Measurements from ENCODE around the gene SAMD4B.
"Not testable (repeated sequence)": the region's sequence is repeated elsewhere in the genome, so short reads cannot be mapped to it uniquely, and the experiment has no call there.

The SAMD4B gene

GRCh38 chr19:39329948-39330347 lies 12.3 kb upstream of the SAMD4B start:
- no peak for ATAC-seq (ENCODE audit: low read depth)
- no peak overlapping the region for H3K27ac ChIP-seq (ENCODE audit: poor library complexity, severe bottlenecking)

GRCh38 chr19:39332293-39332692 lies 9.9 kb upstream of the SAMD4B start:
- no peak for TF ChIP-seq CTCF (IDR thresholded peaks at IDR 0.05; ENCODE audit: poor library complexity, severe bottlenecking)
- no peak for DNase-seq (ENCODE audit: low spot score)
- Histone ChIP-seq H3K4me3 (ENCODE audit: severe bottlenecking) (no peak overlapping the region), H3K27ac (ENCODE audit: poor library complexity, severe bottlenecking) (no peak overlapping the region), H3K27me3 (ENCODE audit: insufficient read depth, poor library complexity, severe bottlenecking) (no peaks in the 10 kb centered on the region), H3K36me3 (ENCODE audit: low read depth) (no peaks in the 10 kb centered on the region), H3K9me3 (ENCODE audit: severe bottlenecking) (no peaks in the 10 kb centered on the region), H3K4me1 (ENCODE audit: insufficient read depth, poor library complexity, severe bottlenecking) (no peaks in the 10 kb centered on the region)
- no peak for ATAC-seq (ENCODE audit: low read depth)

More at GRCh38 chr19:39329948-39330347, 12.3 kb upstream of the SAMD4B start:
- Histone ChIP-seq H3K4me3 (ENCODE audit: severe bottlenecking) (no peak overlapping the region), H3K36me3 (ENCODE audit: low read depth) (no peaks in the 10 kb centered on the region), H3K9me3 (ENCODE audit: severe bottlenecking) (no peaks in the 10 kb centered on the region), H3K27me3 (ENCODE audit: insufficient read depth, poor library complexity, severe bottlenecking) (no peaks in the 10 kb centered on the region), H3K4me1 (ENCODE audit: insufficient read depth, poor library complexity, severe bottlenecking) (no peaks in the 10 kb centered on the region)
- no peak for DNase-seq (ENCODE audit: low spot score)
- TF ChIP-seq CTCF (IDR thresholded peaks at IDR 0.05; ENCODE audit: poor library complexity, severe bottlenecking): no peak

GRCh38 chr19:39332738-39333137 lies 9.5 kb upstream of the SAMD4B start:
- not testable (repeated sequence) for H3K9me3 ChIP-seq (ENCODE audit: severe bottlenecking); H3K27me3 ChIP-seq (ENCODE audit: insufficient read depth, poor library complexity, severe bottlenecking); ATAC-seq (ENCODE audit: low read depth); H3K4me3 ChIP-seq (ENCODE audit: severe bottlenecking); H3K4me1 ChIP-seq (ENCODE audit: insufficient read depth, poor library complexity, severe bottlenecking); DNase-seq (ENCODE audit: low spot score); H3K27ac ChIP-seq (ENCODE audit: poor library complexity, severe bottlenecking); H3K36me3 ChIP-seq (ENCODE audit: low read depth)

- H3K9me3 ChIP-seq (ENCODE audit: severe bottlenecking): no peaks in the 10 kb centered on the region
- no peaks in the 10 kb centered on the region for H3K4me1 ChIP-seq (ENCODE audit: insufficient read depth, poor library complexity, severe bottlenecking)
- H3K4me3 ChIP-seq (ENCODE audit: severe bottlenecking): no peak overlapping the region
- H3K36me3 ChIP-seq (ENCODE audit: low read depth): no peaks in the 10 kb centered on the region
- no peak for DNase-seq (ENCODE audit: low spot score)
- H3K27ac ChIP-seq (ENCODE audit: poor library complexity, severe bottlenecking): no peak overlapping the region
- no peak for ATAC-seq (ENCODE audit: low read depth)
- no peaks in the 10 kb centered on the region for H3K27me3 ChIP-seq (ENCODE audit: insufficient read depth, poor library complexity, severe bottlenecking)
- TF ChIP-seq CTCF (IDR thresholded peaks at IDR 0.05; ENCODE audit: poor library complexity, severe bottlenecking): no peak
Observed at GRCh38 chr19:39333507-39333906, 8.7 kb upstream of the SAMD4B start.

- no peaks in the 10 kb centered on the region for H3K4me1 ChIP-seq (ENCODE audit: insufficient read depth, poor library complexity, severe bottlenecking)
- no peak for ATAC-seq (ENCODE audit: low read depth)
- no peaks in the 10 kb centered on the region for H3K36me3 ChIP-seq (ENCODE audit: low read depth)
- no peaks in the 10 kb centered on the region for H3K27me3 ChIP-seq (ENCODE audit: insufficient read depth, poor library complexity, severe bottlenecking)
- no peak for TF ChIP-seq CTCF (IDR thresholded peaks at IDR 0.05; ENCODE audit: poor library complexity, severe bottlenecking)
- H3K27ac ChIP-seq (ENCODE audit: poor library complexity, severe bottlenecking): no peak overlapping the region
- DNase-seq (ENCODE audit: low spot score): no peak
- no peaks in the 10 kb centered on the region for H3K9me3 ChIP-seq (ENCODE audit: severe bottlenecking)
- H3K4me3 ChIP-seq (ENCODE audit: severe bottlenecking): no peak overlapping the region
Observed at GRCh38 chr19:39334444-39334976, 7.7 kb upstream of the SAMD4B start.
